ENCODE data around the gene CLEC14A.

Gene CLEC14A

DNA sequence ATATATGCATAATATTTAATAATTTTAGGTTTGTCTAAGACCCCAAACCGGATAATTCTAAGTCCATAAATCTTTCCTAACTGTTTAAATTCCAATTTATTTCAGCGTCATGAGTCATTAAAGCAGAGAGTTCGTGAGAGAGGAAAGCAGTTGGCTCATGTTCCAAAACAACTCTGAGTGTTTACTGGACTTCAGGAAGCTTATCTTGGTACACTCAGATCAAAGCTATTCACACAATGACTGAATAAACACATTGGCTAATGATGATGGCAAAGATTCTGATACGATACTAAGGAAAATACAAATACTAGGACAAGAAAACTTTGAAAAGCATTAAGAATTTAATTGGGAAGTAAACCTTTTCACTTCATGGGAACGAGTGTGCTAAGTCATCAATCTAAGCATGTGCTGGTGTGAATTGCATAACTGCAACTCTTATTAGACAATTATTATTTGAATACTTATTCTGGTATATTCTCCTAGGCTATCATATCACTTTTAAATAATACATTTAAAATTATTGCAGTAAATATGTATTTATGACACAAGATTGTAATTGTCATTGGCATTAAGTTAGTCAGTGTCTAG, 34.8 kb upstream of the CLEC14A start:
- peak overlapping the region; percentile 66 for H3K27ac ChIP-seq
- no peak overlapping the region for H3K4me3 ChIP-seq (ENCODE audit: low read depth, low read length)
- H3K36me3 ChIP-seq (replicated peaks): no peaks in the 10 kb centered on the region
- in situ Hi-C loops (cut with HindIII; ENCODE audit: low pct_ligation_motif_present, low sequenced_read_pairs): no loop called here
- DNase-seq: peak; percentile 78
- TF ChIP-seq, protein P1, sequence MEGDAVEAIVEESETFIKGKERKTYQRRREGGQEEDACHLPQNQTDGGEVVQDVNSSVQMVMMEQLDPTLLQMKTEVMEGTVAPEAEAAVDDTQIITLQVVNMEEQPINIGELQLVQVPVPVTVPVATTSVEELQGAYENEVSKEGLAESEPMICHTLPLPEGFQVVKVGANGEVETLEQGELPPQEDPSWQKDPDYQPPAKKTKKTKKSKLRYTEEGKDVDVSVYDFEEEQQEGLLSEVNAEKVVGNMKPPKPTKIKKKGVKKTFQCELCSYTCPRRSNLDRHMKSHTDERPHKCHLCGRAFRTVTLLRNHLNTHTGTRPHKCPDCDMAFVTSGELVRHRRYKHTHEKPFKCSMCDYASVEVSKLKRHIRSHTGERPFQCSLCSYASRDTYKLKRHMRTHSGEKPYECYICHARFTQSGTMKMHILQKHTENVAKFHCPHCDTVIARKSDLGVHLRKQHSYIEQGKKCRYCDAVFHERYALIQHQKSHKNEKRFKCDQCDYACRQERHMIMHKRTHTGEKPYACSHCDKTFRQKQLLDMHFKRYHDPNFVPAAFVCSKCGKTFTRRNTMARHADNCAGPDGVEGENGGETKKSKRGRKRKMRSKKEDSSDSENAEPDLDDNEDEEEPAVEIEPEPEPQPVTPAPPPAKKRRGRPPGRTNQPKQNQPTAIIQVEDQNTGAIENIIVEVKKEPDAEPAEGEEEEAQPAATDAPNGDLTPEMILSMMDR (IDR thresholded peaks at IDR 0.05; ENCODE audit: low read depth, low read length, missing control alignments): no peak
- H3K27me3 ChIP-seq (replicated peaks): no peaks in the 10 kb centered on the region

DNA sequence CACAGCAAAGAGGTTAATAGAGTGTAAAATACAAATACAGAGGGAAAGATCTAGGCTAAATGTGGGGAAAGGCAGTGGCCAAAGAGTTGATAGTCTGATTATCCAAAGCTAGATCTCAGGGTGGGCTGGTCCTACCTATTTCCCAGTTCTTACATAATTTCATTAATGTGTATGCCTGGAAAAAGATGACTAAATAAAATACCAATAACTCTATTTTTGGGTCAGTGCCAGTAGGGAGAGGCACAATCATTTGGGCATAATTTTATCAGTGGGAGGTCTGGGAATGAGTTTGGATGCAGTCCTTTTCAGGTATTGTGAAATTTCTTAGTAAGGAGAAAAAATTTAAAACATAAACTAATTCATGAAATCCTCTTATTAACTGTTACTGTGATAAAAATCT, 30.6 kb upstream of the CLEC14A start:
- in situ Hi-C loops (cut with HindIII; ENCODE audit: low pct_ligation_motif_present, low sequenced_read_pairs): no loop called here
- DNase-seq: no peak
- no peak overlapping the region for H3K27ac ChIP-seq
- no peak overlapping the region for H3K4me3 ChIP-seq (ENCODE audit: low read depth, low read length)
- H3K36me3 ChIP-seq (replicated peaks): no peaks in the 10 kb centered on the region
- TF ChIP-seq, protein P1 (IDR thresholded peaks at IDR 0.05; ENCODE audit: low read depth, low read length, missing control alignments): no peak
- H3K27me3 ChIP-seq (replicated peaks): no peaks in the 10 kb centered on the region

- DNase-seq: no peak
- in situ Hi-C loops (cut with HindIII; ENCODE audit: low pct_ligation_motif_present, low sequenced_read_pairs): no loop called here
- H3K27me3 ChIP-seq (replicated peaks): no peaks in the 10 kb centered on the region
- H3K36me3 ChIP-seq (replicated peaks): no peaks in the 10 kb centered on the region
- no peak overlapping the region for H3K27ac ChIP-seq
- TF ChIP-seq, protein P1 (IDR thresholded peaks at IDR 0.05; ENCODE audit: low read depth, low read length, missing control alignments): no peak
- H3K4me3 ChIP-seq (ENCODE audit: low read depth, low read length): no peak overlapping the region
Measured at GRCh38 chr14:38285962-38286361, 30.1 kb upstream of the CLEC14A start.

DNA sequence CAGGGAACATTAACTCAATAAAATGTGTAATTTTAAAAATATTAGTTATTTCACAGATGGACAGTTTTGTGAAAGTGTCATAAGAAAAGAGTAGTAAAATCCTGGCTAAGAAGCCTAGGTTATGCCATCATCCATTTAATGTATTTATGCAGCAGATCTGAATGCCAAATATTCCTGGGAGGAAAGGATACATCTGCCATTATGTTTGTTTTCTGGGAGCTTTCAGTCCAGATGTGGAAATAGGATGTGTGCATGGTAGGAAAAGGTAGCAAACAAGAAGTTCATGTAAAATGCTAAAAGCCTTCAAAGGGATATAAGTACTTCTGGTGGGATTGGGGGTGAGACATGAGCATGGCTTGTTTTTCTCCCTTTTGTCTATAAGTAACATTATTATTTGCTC, 27.0 kb upstream of the CLEC14A start:
- in situ Hi-C loops (cut with HindIII; ENCODE audit: low pct_ligation_motif_present, low sequenced_read_pairs): no loop called here
- TF ChIP-seq, protein P1 (IDR thresholded peaks at IDR 0.05; ENCODE audit: low read depth, low read length, missing control alignments): no peak
- H3K27ac ChIP-seq: no peak overlapping the region
- H3K36me3 ChIP-seq (replicated peaks): no peaks in the 10 kb centered on the region
- no peak overlapping the region for H3K4me3 ChIP-seq (ENCODE audit: low read depth, low read length)
- DNase-seq: no peak
- H3K27me3 ChIP-seq (replicated peaks): no peaks in the 10 kb centered on the region

- H3K36me3 ChIP-seq (replicated peaks): no peaks in the 10 kb centered on the region
- in situ Hi-C loops (cut with HindIII; ENCODE audit: low pct_ligation_motif_present, low sequenced_read_pairs): no loop called here
- H3K27me3 ChIP-seq (replicated peaks): no peaks in the 10 kb centered on the region
- TF ChIP-seq, protein P1 (IDR thresholded peaks at IDR 0.05; ENCODE audit: low read depth, low read length, missing control alignments): no peak
- no peak overlapping the region for H3K27ac ChIP-seq
- no peak for DNase-seq
- no peak overlapping the region for H3K4me3 ChIP-seq (ENCODE audit: low read depth, low read length)
Measured at GRCh38 chr14:38280081-38280480, 24.2 kb upstream of the CLEC14A start.

GRCh38 chr14:38279572-38279971, 23.7 kb upstream of the CLEC14A start:
- no peaks in the 10 kb centered on the region for H3K36me3 ChIP-seq (replicated peaks)
- H3K4me3 ChIP-seq (ENCODE audit: low read depth, low read length): no peak overlapping the region
- TF ChIP-seq, protein P1 (IDR thresholded peaks at IDR 0.05; ENCODE audit: low read depth, low read length, missing control alignments): no peak
- H3K27me3 ChIP-seq (replicated peaks): no peaks in the 10 kb centered on the region
- in situ Hi-C loops (cut with HindIII; ENCODE audit: low pct_ligation_motif_present, low sequenced_read_pairs): no loop called here
- no peak overlapping the region for H3K27ac ChIP-seq
- DNase-seq: no peak
